A549 (cell line): Measurements from ENCODE around the gene LRRC2. TPM values are rescaled to one million over a fixed set of nuclear protein-coding genes. Genes with fewer than 3 reads are reported as not detected.

ENCODE experiments used
- ATAC-seq, 2 experiments: fragments of 200-7000 bp in 1 of 2; fragments of >200 bp in 1 of 2; cut with Nextera tagmentation in 1 of 2; cut with Tn5 transposase in 1 of 2; 3 replicates each; pipeline versions ENCODE4 v1.8.0 to v1.9.1; 2018 to 2020; ENCODE audit warnings: mild to moderate bottlenecking in 1 of 2, moderate library complexity in 1 of 2
- CTCF ChIA-PET: fragments of 300-600 bp; sonication (Branson Sonifier 250); formaldehyde crosslinking; extraction: SDS; loops from one replicate; lab custom pipeline; 2021; ENCODE audit warnings: antibody characterized with exemption, inconsistent platforms; lab: Yijun Ruan, JAX
- POLR2A ChIA-PET: fragments of 350-600 bp; formaldehyde crosslinking; extraction: SDS; loops from one replicate; lab custom pipeline; 2021; ENCODE audit warnings: antibody characterized with exemption, inconsistent platforms; lab: Yijun Ruan, JAX
- DNase-seq, 2 experiments: peaks; one replicate each; pipeline versions ENCODE4 v3.0.0 to v3.0.0-alpha.2; 2011 to 2016; ENCODE audit warnings: low read depth in 1 of 2, low spot score in 1 of 2
- FAIRE-seq: peaks from 2 replicates; lab custom pipeline; 2011; peaks lifted over from hg19 to GRCh38; lab: Jason Lieb, UNC
- H3K27ac ChIP-seq, 2 experiments: fragments of >200 bp; sonication (Bioruptor Twin); formaldehyde crosslinking; 3 replicates each; pipeline ENCODE4 v1.5.1; 2016 to 2017
- H3K4me1 ChIP-seq: fragments of >200 bp; sonication (Bioruptor Twin); formaldehyde crosslinking; 3 replicates; pipeline ENCODE4 v1.6.1; 2016
- H3K4me2 ChIP-seq: fragments of >200 bp; sonication (Bioruptor Twin); formaldehyde crosslinking; 3 replicates; pipeline ENCODE4 v1.6.1; 2016
- H3K4me3 ChIP-seq: fragments of >200 bp; sonication (Bioruptor Twin); formaldehyde crosslinking; 3 replicates; pipeline ENCODE4 v1.5.1; 2016
- H3K9me3 ChIP-seq: fragments of >200 bp; sonication (Bioruptor Twin); formaldehyde crosslinking; 3 replicates; pipeline ENCODE4 v1.6.1; 2016
- BHLHE40 ChIP-seq: IDR thresholded peaks from 2 replicates; pipeline ENCODE4 v1.6.1; 2012; ENCODE audit warnings: low read depth, low read length, inconsistent platforms
- CBX2 ChIP-seq: fragments of 200-600 bp; sonication (generic); IDR thresholded peaks from 2 replicates; pipeline ENCODE4 v1.6.1; 2016; ENCODE audit warnings: low read depth, mild to moderate bottlenecking, borderline replicate concordance
- CBX8 ChIP-seq: fragments of 200-600 bp; sonication (generic); IDR thresholded peaks from 2 replicates; pipeline ENCODE4 v1.6.1; 2016
- EHF ChIP-seq: fragments of 250-450 bp; sonication (Bioruptor Pico); IDR thresholded peaks from 2 replicates; pipeline ENCODE4 v1.5.0; 2020; ENCODE audit warnings: mild to moderate bottlenecking
- EHMT2 ChIP-seq: fragments of 200-600 bp; sonication (generic); IDR thresholded peaks from 2 replicates; pipeline ENCODE4 v1.6.1; 2016; ENCODE audit warnings: antibody characterized with exemption, low read depth, mild to moderate bottlenecking, moderate library complexity
- ELK1 ChIP-seq: fragments of 150-350 bp; IDR thresholded peaks from 2 replicates; pipeline ENCODE4 v1.6.1; 2014; ENCODE audit warnings: low read depth, mild to moderate bottlenecking, low read length
- EP300 ChIP-seq, 2 experiments: fragments of >200 bp; sonication (Bioruptor Twin); formaldehyde crosslinking; IDR thresholded peaks; 2 replicates in 1 of 2; 3 replicates in 1 of 2; pipeline ENCODE4 v1.6.1; 2016 to 2017
- HDAC2 ChIP-seq: fragments of 200-600 bp; sonication (generic); IDR thresholded peaks from 2 replicates; pipeline ENCODE4 v1.6.1; 2016
- HES2 ChIP-seq: fragments of >200 bp; sonication (Bioruptor Twin); formaldehyde crosslinking; IDR thresholded peaks from 2 replicates; pipeline ENCODE4 v1.6.1; 2016
- HEYL ChIP-seq: fragments of 250-450 bp; sonication (Bioruptor Pico); IDR thresholded peaks from 2 replicates; pipeline ENCODE4 v1.8.0; 2021; ENCODE audit warnings: mild to moderate bottlenecking, moderate library complexity
- HOXB13 ChIP-seq: fragments of 250-450 bp; sonication (Bioruptor Pico); IDR thresholded peaks from 2 replicates; pipeline ENCODE4 v1.5.0; 2020; ENCODE audit warnings: low read depth, mild to moderate bottlenecking, moderate library complexity
- HOXB5 ChIP-seq: fragments of 250-450 bp; sonication (Bioruptor Pico); IDR thresholded peaks from 2 replicates; pipeline ENCODE4 v1.5.0; 2020; ENCODE audit warnings: mild to moderate bottlenecking, moderate library complexity
- JUN ChIP-seq, 2 experiments: fragments of >200 bp; sonication (Bioruptor Twin); formaldehyde crosslinking; IDR thresholded peaks; 2 replicates in 1 of 2; 3 replicates in 1 of 2; pipeline ENCODE4 v1.6.1; 2016 to 2017
- JUNB ChIP-seq: fragments of >200 bp; sonication (Bioruptor Twin); formaldehyde crosslinking; IDR thresholded peaks from 2 replicates; pipeline ENCODE4 v1.6.1; 2016
- KDM1A ChIP-seq: fragments of 200-600 bp; sonication (generic); IDR thresholded peaks from 2 replicates; pipeline ENCODE4 v1.6.1; 2016; ENCODE audit warnings: low read depth, mild to moderate bottlenecking
- MAZ ChIP-seq: fragments of 150-350 bp; IDR thresholded peaks from 2 replicates; pipeline ENCODE4 v1.6.1; 2014; ENCODE audit warnings: antibody characterized with exemption, low read depth, low read length, borderline replicate concordance
- MYC ChIP-seq: IDR thresholded peaks from 2 replicates; pipeline ENCODE4 v1.6.1; 2012; ENCODE audit warnings: mild to moderate bottlenecking, inconsistent platforms, low read length, improper control_type of control experiment, borderline replicate concordance
- NFE2L2 ChIP-seq: fragments of 150-350 bp; conservative IDR thresholded peaks from 2 replicates; pipeline ENCODE4 v1.6.1; 2014; ENCODE audit warnings: low read length
- NPAS2 ChIP-seq: fragments of 250-450 bp; sonication (Bioruptor Pico); IDR thresholded peaks from 2 replicates; pipeline ENCODE4 v1.8.0; 2022; ENCODE audit warnings: mild to moderate bottlenecking, moderate library complexity, borderline replicate concordance
- NR3C1 ChIP-seq: fragments of >200 bp; sonication (Bioruptor Twin); formaldehyde crosslinking; IDR thresholded peaks from 3 replicates; pipeline ENCODE4 v1.6.1; 2017
- PHF8 ChIP-seq: fragments of 200-600 bp; sonication (generic); IDR thresholded peaks from 2 replicates; pipeline ENCODE4 v1.6.1; 2016; ENCODE audit warnings: low read depth, mild to moderate bottlenecking, antibody characterized with exemption, moderate library complexity, borderline replicate concordance
- REST ChIP-seq: fragments of 200-600 bp; sonication (generic); IDR thresholded peaks from 2 replicates; pipeline ENCODE4 v1.6.1; 2016; ENCODE audit warnings: antibody characterized with exemption, mild to moderate bottlenecking, moderate library complexity
- RFX5 ChIP-seq: fragments of 450-650 bp; IDR thresholded peaks from 2 replicates; pipeline ENCODE4 v1.7.1; 2014; ENCODE audit warnings: antibody characterized with exemption, mild to moderate bottlenecking, moderate library complexity
- TP53 ChIP-seq: fragments of 250-450 bp; sonication (Bioruptor Pico); IDR thresholded peaks from 2 replicates; pipeline ENCODE4 v1.5.0; 2021; ENCODE audit warnings: mild to moderate bottlenecking, moderate library complexity
- USF2 ChIP-seq: fragments of 450-650 bp; IDR thresholded peaks from 2 replicates; pipeline ENCODE4 v1.6.1; 2014; ENCODE audit warnings: antibody characterized with exemption
- ZFP36 ChIP-seq: fragments of 450-650 bp; IDR thresholded peaks from 2 replicates; pipeline ENCODE4 v1.6.1; 2014; ENCODE audit warnings: borderline replicate concordance; ENCODE audit not compliant: partially characterized antibody
- ZNF302 ChIP-seq: fragments of 250-450 bp; sonication (Bioruptor Pico); IDR thresholded peaks from 2 replicates; pipeline ENCODE4 v1.9.0; 2021; ENCODE audit warnings: inconsistent platforms, mild to moderate bottlenecking, moderate library complexity
- ZSCAN20 ChIP-seq: fragments of 250-450 bp; sonication (Bioruptor Pico); IDR thresholded peaks from 2 replicates; pipeline ENCODE4 v1.8.0; 2022; ENCODE audit warnings: mild to moderate bottlenecking, moderate library complexity
- WGBS: methylation state at CpG from one replicate; pipeline ENCODE4 v1.1.6; 2017; ENCODE audit errors: missing lambda C conversion rate; 5-methylcytosine and 5-hydroxymethylcytosine counted together
- polyA plus RNA-seq, 4 experiments: library from polyadenylated mRNA; depleted of rRNA in 3 of 4; stranded (reverse); fragments of >200 nt; fragmentation: RNase III in 1 of 4; extraction: RNeasy Plus Mini Kit Qiagen cat#74134 plus additional on column Dnase treatment in 1 of 4; gene quantifications; 2 replicates in 3 of 4; 3 replicates in 1 of 4; pipeline ENCODE4 v1.2.3, GENCODE V29; 2011 to 2017
- TF ChIP-seq, protein P1 (sequence below): IDR thresholded peaks from 2 replicates; pipeline ENCODE4 v1.6.1; 2012; ENCODE audit warnings: low read depth, borderline replicate concordance

The LRRC2 gene
- polyA plus RNA-seq, 2 of the 4 experiments (the other 2 are of a cell fraction), result not detected

GRCh38 chr3:46604127-46604526 is 38.0 kb upstream of the LRRC2 start:
- CTCF ChIA-PET, result no interaction called here
- no peak for FAIRE-seq
- no peak for DNase-seq
- Histone ChIP-seq H3K27ac (no peak overlapping the region), H3K4me1 (no peaks in the 10 kb centered on the region), H3K4me3 (no peak overlapping the region)
- ATAC-seq, result no peak
- WGBS, result 80% methylated on average over 2 of the region's 2 CpGs
- no peak for TF ChIP-seq USF2
- TF ChIP-seq, all 56 proteins: peak for 0
- POLR2A ChIA-PET, result no interaction called here
- Histone ChIP-seq H3K4me2 (no peak overlapping the region), H3K9me3 (no peaks in the 10 kb centered on the region)

DNA sequence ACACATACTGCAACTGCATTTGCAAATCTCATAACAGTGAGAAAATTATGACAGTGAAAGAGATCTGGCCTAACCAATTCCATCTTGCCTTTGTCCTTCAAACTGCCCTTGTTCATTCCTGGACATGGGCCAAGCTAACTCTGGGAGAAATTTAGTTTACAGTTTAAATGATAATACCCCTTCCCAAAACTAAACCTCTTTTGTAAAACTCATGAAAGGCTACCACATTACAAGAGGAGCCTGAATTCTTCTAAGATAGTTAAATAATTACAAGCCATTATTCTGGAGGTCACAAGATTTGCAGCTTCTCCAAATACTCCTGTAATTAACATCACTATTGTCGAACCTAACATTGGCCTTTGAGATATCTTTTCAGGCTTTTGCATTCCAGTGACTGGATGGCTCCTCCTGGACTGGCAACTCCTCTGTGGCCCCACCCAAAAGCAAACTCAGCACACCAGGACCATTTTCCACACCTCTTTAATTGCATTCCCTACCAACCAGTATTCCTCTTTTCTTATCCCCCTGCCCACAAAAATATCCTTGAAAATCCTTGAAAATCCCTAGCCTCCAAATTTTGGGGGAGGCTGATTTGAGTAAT is 37.4 kb upstream of the LRRC2 start:
- H3K4me3 ChIP-seq, result no peak overlapping the region
- POLR2A ChIA-PET, result no interaction called here
- H3K4me1 ChIP-seq, result no peaks in the 10 kb centered on the region
- DNase-seq, result no peak
- no peak for FAIRE-seq
- no peak overlapping the region for H3K4me2 ChIP-seq
- CTCF ChIA-PET, result interaction anchor here (1.2 kb wide), 1 partner anchor 115 kb away, joined by 3 read pairs; no protein-coding TSS in a partner anchor
- WGBS, result 13% methylated on average over 1 of the region's 1 CpG
- no peak for ATAC-seq
- no peaks in the 10 kb centered on the region for H3K9me3 ChIP-seq
- TF ChIP-seq NFE2L2, result no peak
- no peak for TF ChIP-seq EHMT2
- TF ChIP-seq JUNB, result no peak
- no peak for TF ChIP-seq EP300 (IDR thresholded peaks at IDR 0.05)
- TF ChIP-seq HOXB5 (CRISPR knock-in tag), result no peak
- TF ChIP-seq MYC, result no peak
- TF ChIP-seq BHLHE40, result no peak
- TF ChIP-seq, protein P1, sequence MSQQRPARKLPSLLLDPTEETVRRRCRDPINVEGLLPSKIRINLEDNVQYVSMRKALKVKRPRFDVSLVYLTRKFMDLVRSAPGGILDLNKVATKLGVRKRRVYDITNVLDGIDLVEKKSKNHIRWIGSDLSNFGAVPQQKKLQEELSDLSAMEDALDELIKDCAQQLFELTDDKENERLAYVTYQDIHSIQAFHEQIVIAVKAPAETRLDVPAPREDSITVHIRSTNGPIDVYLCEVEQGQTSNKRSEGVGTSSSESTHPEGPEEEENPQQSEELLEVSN, result no peak
- TF ChIP-seq HOXB13, result no peak
- no peak for TF ChIP-seq ZNF302 (CRISPR knock-in tag)
- no peak for TF ChIP-seq ZFP36
- no peak for TF ChIP-seq NR3C1
- no peak for TF ChIP-seq HEYL (CRISPR knock-in tag)
- no peak for TF ChIP-seq ZSCAN20
- no peak for TF ChIP-seq KDM1A
- TF ChIP-seq JUN (IDR thresholded peaks at IDR 0.05), result no peak
- TF ChIP-seq EHF (CRISPR knock-in tag), result no peak
- TF ChIP-seq PHF8, result no peak
- no peak for TF ChIP-seq HES2
- TF ChIP-seq RFX5, result no peak
- H3K27ac ChIP-seq, result no peak overlapping the region

GRCh38 chr3:46599590-46599989 is 33.5 kb upstream of the LRRC2 start:
- no peak overlapping the region for H3K4me3 ChIP-seq
- TF ChIP-seq HEYL (CRISPR knock-in tag) (no peak), ELK1 (no peak), ZSCAN20 (no peak), EHF (CRISPR knock-in tag) (no peak), NPAS2 (no peak), NR3C1 (no peak), RFX5 (no peak), CBX8 (no peak), REST (no peak), MYC (no peak), MAZ (no peak), TP53 (no peak), CBX2 (no peak), HDAC2 (no peak)
- ATAC-seq (no peak), FAIRE-seq (no peak), DNase-seq (no peak)
- no peaks in the 10 kb centered on the region for H3K9me3 ChIP-seq
- ChIA-PET POLR2A (no interaction called here), CTCF (interaction anchor here (1.0 kb wide), 1 partner anchor 41 kb away, joined by 5 read pairs; no protein-coding TSS in a partner anchor)
- H3K4me2 ChIP-seq, result no peak overlapping the region
- WGBS, result 28% methylated on average over 4 of the region's 5 CpGs
- no peak overlapping the region for H3K27ac ChIP-seq
- no peaks in the 10 kb centered on the region for H3K4me1 ChIP-seq
